Trophoblast cell (in vitro differentiated cells and primary cell): ENCODE results near the gene COL2A1.
A peak's percentile ranks its signal among the peaks of the same experiment; 100 is the strongest.

ENCODE experiments used
- DNase-seq, 2 donors: peaks; one replicate each; pipeline ENCODE4 v3.0.0-alpha.2; 2016
- H2AFZ ChIP-seq: 2 replicates; pipeline ENCODE4 v1.6.1; 2013; ENCODE audit warnings: low read length, moderate library complexity, mild to moderate bottlenecking; ENCODE audit not compliant: insufficient read depth, poor library complexity
- H2AK5ac ChIP-seq: 2 replicates; pipeline ENCODE4 v1.6.1; 2013; ENCODE audit warnings: mild to moderate bottlenecking, low read length
- H2BK120ac ChIP-seq: 2 replicates; pipeline ENCODE4 v1.6.1; 2013; ENCODE audit warnings: low read length, mild to moderate bottlenecking, moderate library complexity; ENCODE audit not compliant: insufficient read depth, poor library complexity
- H2BK12ac ChIP-seq: 2 replicates; pipeline ENCODE4 v1.6.1; 2013; ENCODE audit warnings: mild to moderate bottlenecking, low read length, moderate library complexity
- H2BK5ac ChIP-seq: 2 replicates; pipeline ENCODE4 v1.6.1; 2013; ENCODE audit warnings: low read length, low read depth, moderate library complexity, mild to moderate bottlenecking; ENCODE audit not compliant: poor library complexity
- H3K14ac ChIP-seq: 2 replicates; pipeline ENCODE4 v1.6.1; 2013; ENCODE audit warnings: mild to moderate bottlenecking, low read length
- H3K18ac ChIP-seq: 2 replicates; pipeline ENCODE4 v1.6.1; 2013; ENCODE audit warnings: mild to moderate bottlenecking, low read length
- H3K23ac ChIP-seq: 2 replicates; pipeline ENCODE4 v1.6.1; 2013; ENCODE audit warnings: low read length
- H3K27ac ChIP-seq: 2 replicates; pipeline ENCODE4 v1.5.1; 2013; ENCODE audit warnings: low read depth, mild to moderate bottlenecking, inconsistent platforms, low read length, moderate library complexity
- H3K27me3 ChIP-seq: 2 replicates; pipeline ENCODE4 v1.6.1; 2013; ENCODE audit warnings: inconsistent platforms, mild to moderate bottlenecking, low read length, moderate library complexity; ENCODE audit not compliant: insufficient read depth
- H3K36me3 ChIP-seq, 2 experiments: 1 replicate in 1 of 2; 2 replicates in 1 of 2; pipeline ENCODE4 v1.6.1; 2013; ENCODE audit warnings: low read length in 2 of 2, mild to moderate bottlenecking in 2 of 2, moderate library complexity in 1 of 2; ENCODE audit not compliant: insufficient read depth in 2 of 2, control insufficient read depth in 1 of 2
- H3K4ac ChIP-seq: 2 replicates; pipeline ENCODE4 v1.6.1; 2013; ENCODE audit warnings: low read depth, mild to moderate bottlenecking, low read length, moderate library complexity
- H3K4me1 ChIP-seq, 2 experiments: 1 replicate in 1 of 2; 2 replicates in 1 of 2; pipeline ENCODE4 v1.6.1; 2013; ENCODE audit warnings: low read length in 2 of 2, mild to moderate bottlenecking in 2 of 2, moderate library complexity in 1 of 2; ENCODE audit not compliant: insufficient read depth in 2 of 2, control insufficient read depth in 1 of 2
- H3K4me2 ChIP-seq: 2 replicates; pipeline ENCODE4 v1.6.1; 2013; ENCODE audit warnings: inconsistent platforms, mild to moderate bottlenecking, low read length, moderate library complexity
- H3K4me3 ChIP-seq: 2 replicates; pipeline ENCODE4 v1.5.1; 2013; ENCODE audit warnings: mild to moderate bottlenecking, low read depth, low read length, inconsistent platforms
- H3K79me1 ChIP-seq: one replicate; pipeline ENCODE4 v1.6.1; 2013; ENCODE audit warnings: low read length
- H3K79me2 ChIP-seq: 2 replicates; pipeline ENCODE4 v1.6.1; 2013; ENCODE audit warnings: low read length, mild to moderate bottlenecking; ENCODE audit not compliant: control insufficient read depth, insufficient read depth, poor library complexity
- H3K9ac ChIP-seq: 2 replicates; pipeline ENCODE4 v1.6.1; 2013; ENCODE audit warnings: mild to moderate bottlenecking, low read length
- H3K9me3 ChIP-seq: 2 replicates; pipeline ENCODE4 v1.6.1; 2013; ENCODE audit warnings: low read depth, mild to moderate bottlenecking, control low read depth, inconsistent platforms, low read length; ENCODE audit not compliant: insufficient read depth
- H4K12ac ChIP-seq: 2 replicates; pipeline ENCODE4 v1.6.1; 2013; ENCODE audit warnings: low read depth, mild to moderate bottlenecking, low read length, moderate library complexity
- H4K8ac ChIP-seq: 2 replicates; pipeline ENCODE4 v1.6.1; 2013; ENCODE audit warnings: low read depth, mild to moderate bottlenecking, low read length, moderate library complexity
- H4K91ac ChIP-seq: one replicate; pipeline ENCODE4 v1.6.1; 2013; ENCODE audit warnings: low read depth, mild to moderate bottlenecking, low read length, moderate library complexity
- WGBS: extraction: QIAGEN DNeasy Blood & Tissue Kit; methylation state at CpG from one replicate; pipeline ENCODE4 v1.1.7; 2013; ENCODE audit warnings: missing lambda C conversion rate; ENCODE audit not compliant: insufficient read length, insufficient coverage; ENCODE audit errors: extremely low coverage; 5-methylcytosine and 5-hydroxymethylcytosine counted together

Gene COL2A1

GRCh38 chr12:47992776-47993175 lies 11.5 kb downstream of the COL2A1 start:
- Histone ChIP-seq H4K12ac (no peak overlapping the region), H2BK120ac (no peak overlapping the region), H3K36me3 (peaks cover 39 to 55% of the 10 kb centered on the region in 2 experiments), H3K4ac (no peak overlapping the region), H3K9ac (no peak overlapping the region), H3K27me3 (no peaks in the 10 kb centered on the region), H3K23ac (no peak overlapping the region), H3K9me3 (no peaks in the 10 kb centered on the region), H2AFZ (no peak overlapping the region), H3K14ac (no peak overlapping the region), H2BK5ac (no peak overlapping the region), H3K4me2 (no peak overlapping the region), H2AK5ac (no peak overlapping the region), H4K91ac (no peak overlapping the region), H3K79me2 (peaks cover 2% of the 10 kb centered on the region), H3K4me1 (peaks cover 21 to 26% of the 10 kb centered on the region in 2 experiments), H3K27ac (no peak overlapping the region), H3K4me3 (no peak overlapping the region), H3K79me1 (peaks cover 14% of the 10 kb centered on the region), H3K18ac (no peak overlapping the region), H4K8ac (no peak overlapping the region), H2BK12ac (no peak overlapping the region)
- DNase-seq, result no peak
- WGBS, result no CpG with 5 or more reads among the region's 10 CpGs

- peak overlapping the region; percentile 25 for H2BK5ac ChIP-seq
- no peak overlapping the region for H3K23ac ChIP-seq
- no peaks in the 10 kb centered on the region for H3K27me3 ChIP-seq
- H3K79me2 ChIP-seq, result peaks cover 2% of the 10 kb centered on the region
- no peak overlapping the region for H3K4me2 ChIP-seq
- peak overlapping the region; percentile 47 for H2BK12ac ChIP-seq
- peak overlapping the region; percentile 36 for H2BK120ac ChIP-seq
- H3K18ac ChIP-seq, result no peak overlapping the region
- no peak overlapping the region for H3K27ac ChIP-seq
- H4K12ac ChIP-seq, result no peak overlapping the region
- peaks cover 1% of the 10 kb centered on the region for H3K9me3 ChIP-seq
- no peak overlapping the region for H3K4me3 ChIP-seq
- peak overlapping the region; percentile 59 for H4K8ac ChIP-seq
- peak overlapping the region; percentile 9 for H3K4ac ChIP-seq
- WGBS, result no CpG with 5 or more reads among the region's 13 CpGs
- peak overlapping the region; percentile 28 for H2AK5ac ChIP-seq
- peak overlapping the region; percentile 11 for H4K91ac ChIP-seq
- peaks cover 49 to 63% of the 10 kb centered on the region in 2 experiments for H3K36me3 ChIP-seq
- no peak overlapping the region for H3K9ac ChIP-seq
- H3K79me1 ChIP-seq, result peaks cover 19% of the 10 kb centered on the region
- DNase-seq, result no peak
- H3K4me1 ChIP-seq, result peaks cover 20 to 23% of the 10 kb centered on the region in 2 experiments
- peak overlapping the region; percentile 27 for H3K14ac ChIP-seq
- peak overlapping the region; percentile 11 for H2AFZ ChIP-seq
Observed at GRCh38 chr12:47991106-47992061, 12.9 kb downstream of the COL2A1 start.

GRCh38 chr12:47990351-47991105 lies 13.7 kb downstream of the COL2A1 start:
- no peak overlapping the region for H4K8ac ChIP-seq
- H3K4ac ChIP-seq, result peak overlapping the region; percentile 9
- no peak overlapping the region for H3K18ac ChIP-seq
- no peak overlapping the region for H3K27ac ChIP-seq
- H3K36me3 ChIP-seq, result peaks cover 51 to 63% of the 10 kb centered on the region in 2 experiments
- H3K79me1 ChIP-seq, result peaks cover 19% of the 10 kb centered on the region
- no peak overlapping the region for H2BK5ac ChIP-seq
- H4K12ac ChIP-seq, result no peak overlapping the region
- peak overlapping the region; percentile 25 for H3K14ac ChIP-seq
- H3K23ac ChIP-seq, result no peak overlapping the region
- no peak overlapping the region for H2AK5ac ChIP-seq
- peaks cover 20 to 23% of the 10 kb centered on the region in 2 experiments for H3K4me1 ChIP-seq
- no peak overlapping the region for H3K4me2 ChIP-seq
- no peak overlapping the region for H2AFZ ChIP-seq
- H3K9me3 ChIP-seq, result peaks cover 6% of the 10 kb centered on the region
- no peak overlapping the region for H3K9ac ChIP-seq
- H2BK120ac ChIP-seq, result peak overlapping the region; percentile 14
- H3K4me3 ChIP-seq, result no peak overlapping the region
- H4K91ac ChIP-seq, result peak overlapping the region; percentile 25
- H3K79me2 ChIP-seq, result peaks cover 2% of the 10 kb centered on the region
- DNase-seq, result no peak
- H2BK12ac ChIP-seq, result peak overlapping the region; percentile 47
- no CpG with 5 or more reads among the region's 7 CpGs for WGBS
- H3K27me3 ChIP-seq, result no peaks in the 10 kb centered on the region

- Histone ChIP-seq H3K4ac (peak overlapping the region; percentile 5), H3K9ac (no peak overlapping the region), H2BK5ac (peak overlapping the region; percentile 2), H2BK120ac (peak overlapping the region; percentile 19), H3K36me3 (peaks cover 52 to 64% of the 10 kb centered on the region in 2 experiments), H3K14ac (peak overlapping the region; percentile 8), H2AK5ac (peak overlapping the region; percentile 40), H3K27ac (no peak overlapping the region), H3K4me2 (no peak overlapping the region), H3K79me2 (peaks cover 2% of the 10 kb centered on the region), H2BK12ac (peak overlapping the region; percentile 45), H4K8ac (no peak overlapping the region), H4K91ac (peak overlapping the region; percentile 97), H3K4me3 (no peak overlapping the region), H3K23ac (no peak overlapping the region), H4K12ac (no peak overlapping the region), H3K9me3 (peaks cover 6% of the 10 kb centered on the region), H3K18ac (no peak overlapping the region), H2AFZ (no peak overlapping the region), H3K79me1 (peaks cover 19% of the 10 kb centered on the region), H3K4me1 (peaks cover 20 to 23% of the 10 kb centered on the region in 2 experiments), H3K27me3 (no peaks in the 10 kb centered on the region)
- no CpG with 5 or more reads among the region's 12 CpGs for WGBS
- no peak for DNase-seq
Observed at GRCh38 chr12:47989666-47990065, 14.6 kb downstream of the COL2A1 start.
